SKM-1 treated with dmso at 0.1 percent for 144 hours (cell line): Measurements from ENCODE around the gene PAX7.

ENCODE experiments used
- DNase-seq: peaks from one replicate; lab custom pipeline; 2025; ENCODE audit not compliant: unreplicated experiment; lab: John Stamatoyannopoulos, UW

PAX7 gene

GRCh38 chr1:18697541-18697940 lies 66.9 kb downstream of the PAX7 start:
- DNase-seq, result no peak

- DNase-seq, result no peak
These were observed 69.9 kb downstream of the PAX7 start for GRCh38 chr1:18700530-18700929.

- no peak for DNase-seq
These were observed 70.5 kb downstream of the PAX7 start for GRCh38 chr1:18701183-18701582.

DNA sequence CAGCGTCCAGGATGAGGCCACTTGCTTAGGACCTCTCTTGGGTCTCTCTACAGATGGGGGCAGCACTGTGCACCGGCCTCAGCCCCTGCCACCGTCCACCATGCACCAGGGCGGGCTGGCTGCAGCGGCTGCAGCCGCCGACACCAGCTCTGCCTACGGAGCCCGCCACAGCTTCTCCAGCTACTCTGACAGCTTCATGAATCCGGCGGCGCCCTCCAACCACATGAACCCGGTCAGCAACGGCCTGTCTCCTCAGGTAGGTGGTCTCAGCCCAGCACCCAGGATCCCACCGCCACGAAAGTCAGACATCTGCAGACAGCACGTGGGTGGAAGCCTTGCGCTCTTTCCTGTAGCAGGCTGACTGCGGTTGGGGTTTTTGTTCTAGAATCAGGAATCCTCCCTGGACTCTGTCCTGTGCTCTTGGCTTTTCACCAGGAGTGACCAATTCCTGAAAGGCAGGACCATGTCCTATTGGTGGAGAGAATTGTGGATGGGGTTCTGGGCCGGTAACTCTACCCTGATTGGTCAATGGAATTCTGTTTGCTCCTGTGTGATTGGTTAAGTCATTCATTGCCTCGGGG lies 72.5 kb downstream of the PAX7 start:
- DNase-seq, result no peak

DNA sequence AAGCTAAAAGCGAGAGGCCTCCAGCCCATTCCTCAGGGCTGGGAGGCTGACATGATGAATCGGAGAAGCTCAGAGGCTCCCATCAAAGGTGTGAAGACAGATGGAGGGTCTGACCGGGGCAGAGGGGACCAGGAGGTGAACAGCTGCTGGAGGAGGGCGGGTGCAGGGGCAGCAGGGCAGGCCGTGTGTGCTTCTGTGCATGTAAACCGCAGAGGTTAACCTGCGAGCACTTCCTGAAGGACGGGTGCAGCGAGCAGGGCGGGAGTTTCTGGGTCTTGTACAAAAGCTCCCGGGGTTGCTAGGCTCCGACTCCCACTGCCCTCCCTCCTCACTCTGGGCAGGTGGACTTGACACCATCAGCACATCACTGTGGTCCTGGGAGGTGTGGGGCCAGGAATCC lies 75.2 kb downstream of the PAX7 start:
- DNase-seq, result no peak

DNA sequence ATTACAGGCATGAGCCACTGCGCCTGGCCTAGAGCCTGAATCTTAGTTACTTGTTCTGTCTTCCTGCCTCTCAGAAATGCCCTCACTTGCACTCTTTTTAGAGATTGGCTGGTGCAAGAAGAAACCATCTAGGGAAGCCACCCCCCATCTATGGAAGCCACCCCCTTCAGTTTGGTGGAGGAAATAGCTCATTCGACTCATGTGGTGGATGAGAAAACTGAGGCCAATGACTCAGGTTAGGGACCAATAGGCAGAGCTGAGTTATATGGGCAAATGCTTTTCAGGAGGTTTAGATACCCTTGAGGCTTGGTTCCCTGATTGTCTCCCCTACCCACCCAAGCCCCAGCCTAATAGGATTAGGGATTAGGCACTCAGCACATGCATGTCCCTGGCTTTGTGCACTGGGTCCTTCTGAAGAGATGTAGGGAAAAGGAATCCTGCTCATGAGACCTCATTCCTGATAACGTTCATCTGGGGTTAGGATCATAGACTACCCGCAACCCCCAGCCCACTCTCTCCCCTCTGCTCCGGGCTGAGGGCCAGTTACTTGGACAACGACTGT lies 77.1 kb downstream of the PAX7 start:
- DNase-seq, result no peak

DNA sequence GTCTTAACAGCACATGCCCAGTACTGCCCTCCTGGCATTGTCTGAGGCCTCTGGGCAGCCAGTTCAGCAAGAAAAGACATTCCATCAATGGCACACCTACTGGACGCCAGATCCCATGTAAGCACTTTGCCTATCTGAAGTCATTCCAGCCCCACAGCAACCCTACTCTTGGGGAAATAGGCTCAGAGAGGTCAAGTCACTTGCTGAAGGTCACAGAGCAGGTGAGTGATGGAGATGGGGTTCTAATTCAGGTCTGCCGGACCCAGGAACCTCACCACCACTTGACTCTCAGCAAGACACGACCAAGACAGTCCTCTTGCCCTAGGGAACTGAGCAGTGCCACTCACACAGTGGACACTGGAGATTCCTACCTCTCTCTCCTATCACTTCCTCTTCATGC lies 79.4 kb downstream of the PAX7 start:
- no peak for DNase-seq

DNA sequence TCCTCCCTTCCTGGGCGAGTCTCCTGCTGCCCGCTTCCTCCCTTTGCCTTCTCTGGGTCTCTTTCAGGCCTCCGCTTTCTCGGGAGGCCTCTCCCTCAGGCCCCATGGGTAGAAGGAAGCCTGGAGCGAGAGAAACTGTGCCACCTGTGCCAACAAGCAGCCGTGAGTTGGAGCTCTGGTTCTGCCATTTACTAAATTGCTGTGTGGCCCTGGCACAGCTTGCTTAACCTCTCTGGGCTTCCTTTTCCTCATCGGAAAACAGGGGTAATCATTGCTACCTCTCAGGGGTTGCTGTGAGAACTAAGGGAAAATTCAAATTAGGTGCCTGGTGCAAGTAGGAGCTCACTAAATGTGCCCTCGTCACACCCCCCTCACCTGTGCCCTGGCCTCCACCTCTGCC lies 80.4 kb downstream of the PAX7 start:
- no peak for DNase-seq

GRCh38 chr1:18711536-18712251 lies 81.0 kb downstream of the PAX7 start:
- DNase-seq, result no peak

DNA sequence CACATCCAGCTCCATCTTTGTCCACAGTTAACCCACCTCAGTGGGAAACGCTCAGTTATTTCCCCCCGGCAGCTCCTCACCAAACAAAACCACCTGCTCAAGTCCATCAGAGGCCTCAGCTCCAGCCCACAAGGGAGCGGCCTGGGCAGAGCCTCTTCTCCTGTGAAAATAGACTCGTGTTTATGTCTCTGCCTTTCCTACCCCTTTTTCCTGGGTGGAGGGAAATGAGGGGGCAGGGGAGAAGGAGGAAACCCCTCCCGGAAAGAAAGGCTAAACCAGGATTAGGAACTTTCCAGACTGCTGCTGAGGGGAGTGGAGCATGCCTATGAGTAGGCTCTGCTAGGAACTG lies 81.6 kb downstream of the PAX7 start:
- DNase-seq, result no peak

GRCh38 chr1:18714404-18715175 lies 83.9 kb downstream of the PAX7 start:
- no peak for DNase-seq

GRCh38 chr1:18716112-18716784 lies 85.6 kb downstream of the PAX7 start:
- no peak for DNase-seq

GRCh38 chr1:18716785-18717678 lies 86.4 kb downstream of the PAX7 start:
- DNase-seq, result no peak

GRCh38 chr1:18719786-18720451 lies 89.3 kb downstream of the PAX7 start:
- DNase-seq, result no peak

GRCh38 chr1:18721041-18721440 lies 90.4 kb downstream of the PAX7 start:
- no peak for DNase-seq

DNA sequence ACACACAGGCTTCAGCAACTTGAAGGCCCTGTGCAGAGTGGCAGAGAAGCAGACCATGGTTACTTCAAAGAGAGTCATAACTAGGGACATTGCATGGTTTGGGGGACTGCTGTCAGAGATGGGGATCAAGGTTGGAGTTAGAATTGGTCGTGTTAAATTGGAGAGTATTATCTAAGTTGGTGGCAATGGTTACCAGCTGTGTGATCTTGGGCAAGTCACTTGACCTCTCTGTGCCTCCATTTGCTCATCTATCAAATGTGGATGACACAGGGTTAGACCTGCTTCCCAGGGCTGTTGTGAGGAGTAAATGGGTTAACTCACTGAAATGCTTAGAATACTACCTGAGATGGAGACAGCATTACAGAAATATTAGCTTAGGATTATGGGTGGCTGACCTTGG lies 91.1 kb downstream of the PAX7 start:
- DNase-seq, result no peak

GRCh38 chr1:18722270-18722669 lies 91.6 kb downstream of the PAX7 start:
- DNase-seq, result no peak

GRCh38 chr1:18723206-18723605 lies 92.6 kb downstream of the PAX7 start:
- DNase-seq, result no peak

DNA sequence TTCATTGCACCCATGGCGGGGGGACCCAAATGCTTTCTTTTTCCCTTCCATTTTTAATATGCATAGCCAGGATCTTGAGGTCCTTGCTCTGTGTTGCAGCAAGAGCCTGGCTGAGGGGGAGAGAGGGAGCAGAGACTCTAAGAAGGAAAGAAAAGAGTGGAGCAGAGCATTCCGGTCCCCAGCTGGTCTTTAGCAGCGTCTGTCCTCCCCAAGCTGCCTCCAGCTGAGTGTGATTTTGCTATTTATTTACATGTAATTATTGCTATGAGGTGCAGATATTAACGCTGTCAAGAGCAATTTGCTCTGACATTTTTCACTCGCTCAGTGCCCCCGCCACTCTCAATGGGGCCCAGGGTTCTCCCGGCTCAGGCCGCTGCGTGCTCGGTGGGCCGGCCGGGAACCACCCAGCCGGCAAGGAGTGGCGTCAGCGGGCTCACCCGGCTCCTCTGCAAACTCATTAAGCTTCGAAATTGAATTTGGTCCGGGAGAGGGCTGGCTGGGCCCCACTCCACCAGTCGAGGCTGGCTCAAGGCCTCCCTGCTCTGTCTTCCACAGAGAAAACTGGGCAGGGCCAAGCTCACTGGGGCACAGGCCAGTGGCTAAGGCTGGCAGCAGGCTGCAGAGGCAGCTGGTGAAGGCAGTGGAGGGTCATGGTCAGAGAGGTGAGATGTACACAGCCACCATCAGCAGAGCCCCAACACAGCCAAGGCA lies 93.2 kb downstream of the PAX7 start:
- no peak for DNase-seq
